ENCODE measurements around the gene TACR1. TPM values are rescaled to one million over a fixed set of nuclear protein-coding genes. Genes with fewer than 3 reads are reported as not detected.

Gene TACR1
- total and polyA plus RNA-seq, 2 donors (not counting 1 experiment from before 2014, with no cell fraction given): 0.01 to 0.05 TPM

DNA sequence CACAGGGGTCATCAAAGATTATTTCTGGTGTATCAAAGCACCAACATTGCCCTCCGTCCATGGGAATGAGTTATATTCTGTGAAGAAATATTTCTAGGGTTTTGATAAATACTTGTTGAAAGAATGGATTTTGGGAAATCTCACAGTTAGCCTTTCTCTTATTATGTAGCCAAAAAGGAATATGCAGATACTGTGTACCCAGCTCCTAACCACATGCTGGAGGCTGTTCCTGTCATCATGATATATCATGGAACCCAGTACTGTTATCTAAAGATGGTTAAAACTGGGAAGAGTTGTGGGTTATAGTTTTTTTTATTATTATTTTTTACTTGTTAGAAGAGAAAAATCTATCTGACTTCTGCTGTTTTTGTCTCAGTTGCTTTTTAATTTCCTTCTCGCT is 158.1 kb downstream of the TACR1 start:
- Histone ChIP-seq H3K9me3 (ENCODE audit: control extremely low read depth in 1 of 3, control insufficient read depth in 2 of 3, insufficient read depth in 1 of 3, low read length in 2 of 3) (no peaks in the 10 kb centered on the region), H3K36me3 (replicated peaks in 1 of 2; ENCODE audit: control extremely low read depth in 1 of 2, control insufficient read depth in 1 of 2, extremely low read depth in 1 of 2, insufficient read depth in 2 of 2, low read length in 1 of 2) (no peaks in the 10 kb centered on the region), H3K79me2 (ENCODE audit: control insufficient read depth, insufficient read depth, low read length) (no peaks in the 10 kb centered on the region), H2AFZ (ENCODE audit: insufficient read depth, low read depth, low read length, poor library complexity, severe bottlenecking) (no peak overlapping the region), H3K4me3 (ENCODE audit: control extremely low read depth in 1 of 5, extremely low read depth in 1 of 5, insufficient read depth in 1 of 5, low read depth in 2 of 5, low read length in 4 of 5) (no peak overlapping the region), H4K20me1 (ENCODE audit: control insufficient read depth, insufficient read depth, low read length, poor library complexity, severe bottlenecking) (no peaks in the 10 kb centered on the region), H3K27ac (ENCODE audit: low read length in 2 of 2) (no peak overlapping the region), H3K9ac (ENCODE audit: low read length) (no peak overlapping the region), H3K27me3 (replicated peaks in 1 of 4; ENCODE audit: control extremely low read depth in 1 of 4, control insufficient read depth in 3 of 4, insufficient read depth in 4 of 4, low read length in 3 of 4) (no peaks in the 10 kb centered on the region), H3K4me1 (ENCODE audit: control insufficient read depth in 2 of 2, insufficient read depth in 2 of 2, low read length in 2 of 2) (peaks cover 0 to 5% of the 10 kb centered on the region in 2 donors), H3K4me2 (replicated peaks; ENCODE audit: low read depth, low read length, poor library complexity, severe bottlenecking) (peak overlapping the region; percentile 32)
- no peak for TF ChIP-seq EZH2 (IDR thresholded peaks at IDR 0.05; ENCODE audit: borderline replicate concordance, insufficient read depth, low read depth, low read length, poor library complexity, severe bottlenecking)
- no peak for TF ChIP-seq CTCF (IDR thresholded peaks at IDR 0.05)
- DNase-seq (no peak), ATAC-seq (ENCODE audit: low read depth) (no peak)
- intact Hi-C loops (cut with micrococcal nuclease): no loop called here
- Mint-ChIP-seq H3K27ac (no peak overlapping the region), H3K4me1 (peaks cover 6% of the 10 kb centered on the region), H3K27me3 (no peaks in the 10 kb centered on the region), H3K4me3 (no peak overlapping the region), H3K9me3 (ENCODE audit: insufficient read depth) (no peaks in the 10 kb centered on the region)
- ChIA-PET CTCF (no interaction called here), POLR2A (no interaction called here)
- no CpG with 5 or more reads among the region's 2 CpGs for WGBS (ENCODE audit: insufficient coverage)

- ATAC-seq (ENCODE audit: low read depth) (no peak), DNase-seq (no peak)
- H3K4me2 ChIP-seq (replicated peaks; ENCODE audit: low read depth, low read length, poor library complexity, severe bottlenecking): no peak overlapping the region
- no peak overlapping the region for H2AFZ ChIP-seq (ENCODE audit: insufficient read depth, low read depth, low read length, poor library complexity, severe bottlenecking)
- Mint-ChIP-seq H3K4me3 (no peak overlapping the region), H3K4me1 (no peaks in the 10 kb centered on the region), H3K27ac (no peak overlapping the region), H3K9me3 (ENCODE audit: insufficient read depth) (no peaks in the 10 kb centered on the region), H3K27me3 (no peaks in the 10 kb centered on the region)
- no peaks in the 10 kb centered on the region for H3K36me3 ChIP-seq (replicated peaks in 1 of 2; ENCODE audit: control extremely low read depth in 1 of 2, control insufficient read depth in 1 of 2, extremely low read depth in 1 of 2, insufficient read depth in 2 of 2, low read length in 1 of 2)
- intact Hi-C loops (cut with micrococcal nuclease): no loop called here
- TF ChIP-seq EZH2 (IDR thresholded peaks at IDR 0.05; ENCODE audit: borderline replicate concordance, insufficient read depth, low read depth, low read length, poor library complexity, severe bottlenecking) (no peak), CTCF (IDR thresholded peaks at IDR 0.05) (no peak)
- H3K79me2 ChIP-seq (ENCODE audit: control insufficient read depth, insufficient read depth, low read length): no peaks in the 10 kb centered on the region
- no CpG with 5 or more reads among the region's 3 CpGs for whole genome bisulfite sequencing (ENCODE audit: insufficient coverage)
- H3K27me3 ChIP-seq (replicated peaks in 1 of 4; ENCODE audit: control extremely low read depth in 1 of 4, control insufficient read depth in 3 of 4, insufficient read depth in 4 of 4, low read length in 3 of 4): no peaks in the 10 kb centered on the region
- ChIA-PET CTCF (no interaction called here), POLR2A (no interaction called here)
- H3K9ac ChIP-seq (ENCODE audit: low read length): no peak overlapping the region
- H4K20me1 ChIP-seq (ENCODE audit: control insufficient read depth, insufficient read depth, low read length, poor library complexity, severe bottlenecking): no peaks in the 10 kb centered on the region
- no peaks in the 10 kb centered on the region for H3K9me3 ChIP-seq (ENCODE audit: control extremely low read depth in 1 of 3, control insufficient read depth in 2 of 3, insufficient read depth in 1 of 3, low read length in 2 of 3)
- H3K4me1 ChIP-seq (ENCODE audit: control insufficient read depth in 2 of 2, insufficient read depth in 2 of 2, low read length in 2 of 2): no peaks in the 10 kb centered on the region
- no peak overlapping the region for H3K27ac ChIP-seq (ENCODE audit: low read length in 2 of 2)
- H3K4me3 ChIP-seq (ENCODE audit: control extremely low read depth in 1 of 5, extremely low read depth in 1 of 5, insufficient read depth in 1 of 5, low read depth in 2 of 5, low read length in 4 of 5): no peak overlapping the region
These were observed 163.6 kb downstream of the TACR1 start for GRCh38 chr2:75035444-75036353.

All from B cell (primary cell).